ENCODE measurements around the gene HDDC3.

HDDC3 gene

DNA sequence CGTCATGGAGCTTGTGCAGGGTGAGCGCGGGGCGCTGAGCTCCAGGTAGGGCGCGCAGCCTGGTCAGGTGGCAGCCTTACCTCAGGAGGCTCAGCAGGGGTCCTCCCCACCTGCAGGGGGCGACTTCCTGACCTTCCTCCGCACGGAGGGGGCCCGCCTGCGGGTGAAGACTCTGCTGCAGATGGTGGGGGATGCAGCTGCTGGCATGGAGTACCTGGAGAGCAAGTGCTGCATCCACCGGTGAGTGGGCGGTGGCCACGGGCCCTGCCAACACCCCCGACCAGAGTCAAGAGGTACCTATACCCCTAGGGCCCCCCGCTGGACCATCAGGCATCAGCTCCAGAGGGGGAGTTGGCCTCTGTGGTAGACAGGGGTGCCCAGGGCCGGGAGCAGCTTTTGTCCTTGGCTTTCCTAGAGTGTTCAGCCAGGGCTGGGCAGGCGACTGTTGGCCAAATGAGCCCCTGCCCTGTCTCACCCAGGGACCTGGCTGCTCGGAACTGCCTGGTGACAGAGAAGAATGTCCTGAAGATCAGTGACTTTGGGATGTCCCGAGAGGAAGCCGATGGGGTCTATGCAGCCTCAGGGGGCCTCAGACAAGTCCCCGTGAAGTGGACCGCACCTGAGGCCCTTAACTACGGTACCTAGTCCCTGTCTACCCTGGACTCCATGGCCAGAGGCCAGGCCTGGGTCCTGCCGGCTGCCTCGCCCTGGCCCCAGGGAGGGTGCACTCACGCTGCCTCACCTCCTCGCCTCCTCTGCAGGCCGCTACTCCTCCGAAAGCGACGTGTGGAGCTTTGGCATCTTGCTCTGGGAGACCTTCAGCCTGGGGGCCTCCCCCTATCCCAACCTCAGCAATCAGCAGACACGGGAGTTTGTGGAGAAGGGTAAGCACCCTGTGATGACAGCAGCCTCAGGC, 38.9 kb downstream of the HDDC3 start:
- TF ChIP-seq TAF1 (IDR thresholded peaks at IDR 0.05; ENCODE audit: low read depth): no peak
- TF ChIP-seq YY1 (IDR thresholded peaks at IDR 0.05; ENCODE audit: low read depth): no peak
- TF ChIP-seq TCF12 (IDR thresholded peaks at IDR 0.05; ENCODE audit: low read depth): no peak
- no peak for TF ChIP-seq EGR1 (IDR thresholded peaks at IDR 0.05)
- no peak for TF ChIP-seq TEAD4 (IDR thresholded peaks at IDR 0.05)
- no peak for TF ChIP-seq ZBTB7A (IDR thresholded peaks at IDR 0.05; ENCODE audit: low read depth)
- TF ChIP-seq, protein P1, sequence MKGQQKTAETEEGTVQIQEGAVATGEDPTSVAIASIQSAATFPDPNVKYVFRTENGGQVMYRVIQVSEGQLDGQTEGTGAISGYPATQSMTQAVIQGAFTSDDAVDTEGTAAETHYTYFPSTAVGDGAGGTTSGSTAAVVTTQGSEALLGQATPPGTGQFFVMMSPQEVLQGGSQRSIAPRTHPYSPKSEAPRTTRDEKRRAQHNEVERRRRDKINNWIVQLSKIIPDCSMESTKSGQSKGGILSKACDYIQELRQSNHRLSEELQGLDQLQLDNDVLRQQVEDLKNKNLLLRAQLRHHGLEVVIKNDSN (IDR thresholded peaks at IDR 0.05): no peak
- no peak for TF ChIP-seq EP300 (IDR thresholded peaks at IDR 0.05; ENCODE audit: borderline replicate concordance)
- no peak for TF ChIP-seq CEBPB (IDR thresholded peaks at IDR 0.05)
- TF ChIP-seq CREB1 (IDR thresholded peaks at IDR 0.05; ENCODE audit: low read depth): no peak
- TF ChIP-seq, protein P2, sequence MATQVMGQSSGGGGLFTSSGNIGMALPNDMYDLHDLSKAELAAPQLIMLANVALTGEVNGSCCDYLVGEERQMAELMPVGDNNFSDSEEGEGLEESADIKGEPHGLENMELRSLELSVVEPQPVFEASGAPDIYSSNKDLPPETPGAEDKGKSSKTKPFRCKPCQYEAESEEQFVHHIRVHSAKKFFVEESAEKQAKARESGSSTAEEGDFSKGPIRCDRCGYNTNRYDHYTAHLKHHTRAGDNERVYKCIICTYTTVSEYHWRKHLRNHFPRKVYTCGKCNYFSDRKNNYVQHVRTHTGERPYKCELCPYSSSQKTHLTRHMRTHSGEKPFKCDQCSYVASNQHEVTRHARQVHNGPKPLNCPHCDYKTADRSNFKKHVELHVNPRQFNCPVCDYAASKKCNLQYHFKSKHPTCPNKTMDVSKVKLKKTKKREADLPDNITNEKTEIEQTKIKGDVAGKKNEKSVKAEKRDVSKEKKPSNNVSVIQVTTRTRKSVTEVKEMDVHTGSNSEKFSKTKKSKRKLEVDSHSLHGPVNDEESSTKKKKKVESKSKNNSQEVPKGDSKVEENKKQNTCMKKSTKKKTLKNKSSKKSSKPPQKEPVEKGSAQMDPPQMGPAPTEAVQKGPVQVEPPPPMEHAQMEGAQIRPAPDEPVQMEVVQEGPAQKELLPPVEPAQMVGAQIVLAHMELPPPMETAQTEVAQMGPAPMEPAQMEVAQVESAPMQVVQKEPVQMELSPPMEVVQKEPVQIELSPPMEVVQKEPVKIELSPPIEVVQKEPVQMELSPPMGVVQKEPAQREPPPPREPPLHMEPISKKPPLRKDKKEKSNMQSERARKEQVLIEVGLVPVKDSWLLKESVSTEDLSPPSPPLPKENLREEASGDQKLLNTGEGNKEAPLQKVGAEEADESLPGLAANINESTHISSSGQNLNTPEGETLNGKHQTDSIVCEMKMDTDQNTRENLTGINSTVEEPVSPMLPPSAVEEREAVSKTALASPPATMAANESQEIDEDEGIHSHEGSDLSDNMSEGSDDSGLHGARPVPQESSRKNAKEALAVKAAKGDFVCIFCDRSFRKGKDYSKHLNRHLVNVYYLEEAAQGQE (IDR thresholded peaks at IDR 0.05; ENCODE audit: low read depth): no peak
- no peak for TF ChIP-seq FOXM1 (IDR thresholded peaks at IDR 0.05; ENCODE audit: borderline replicate concordance, low read depth)
- TF ChIP-seq, protein P3, sequence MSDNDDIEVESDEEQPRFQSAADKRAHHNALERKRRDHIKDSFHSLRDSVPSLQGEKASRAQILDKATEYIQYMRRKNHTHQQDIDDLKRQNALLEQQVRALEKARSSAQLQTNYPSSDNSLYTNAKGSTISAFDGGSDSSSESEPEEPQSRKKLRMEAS (IDR thresholded peaks at IDR 0.05): no peak

DNA sequence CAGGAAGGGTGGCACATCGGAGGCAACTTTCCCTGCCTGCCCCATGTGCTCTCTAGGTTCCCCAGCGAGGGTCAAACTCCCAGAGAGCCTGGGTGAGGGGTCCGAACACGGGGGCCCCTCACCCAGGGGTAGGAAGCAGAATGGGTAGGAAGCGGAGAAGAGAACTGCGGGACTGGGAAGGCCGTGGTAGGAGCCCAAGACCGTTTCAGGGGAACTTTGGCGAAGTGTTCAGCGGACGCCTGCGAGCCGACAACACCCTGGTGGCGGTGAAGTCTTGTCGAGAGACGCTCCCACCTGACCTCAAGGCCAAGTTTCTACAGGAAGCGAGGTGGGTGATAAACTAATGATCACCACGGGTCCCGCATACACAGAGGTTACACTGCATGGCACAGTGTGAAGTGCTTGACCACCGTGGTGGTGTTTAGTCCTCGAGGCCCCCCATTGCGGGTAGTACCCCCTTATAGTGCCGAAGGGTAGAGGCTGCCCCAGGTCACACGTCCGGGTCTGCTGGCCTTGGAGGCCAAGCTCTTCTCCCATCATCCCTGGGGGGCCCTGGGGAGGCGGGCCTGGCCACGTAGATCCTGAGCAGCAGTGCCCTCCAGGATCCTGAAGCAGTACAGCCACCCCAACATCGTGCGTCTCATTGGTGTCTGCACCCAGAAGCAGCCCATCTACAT, 39.7 kb downstream of the HDDC3 start:
- TF ChIP-seq CREB1 (IDR thresholded peaks at IDR 0.05; ENCODE audit: low read depth) (no peak), NFIC (IDR thresholded peaks at IDR 0.05) (no peak), YY1 (IDR thresholded peaks at IDR 0.05; ENCODE audit: low read depth) (no peak), CEBPB (IDR thresholded peaks at IDR 0.05) (no peak), EP300 (IDR thresholded peaks at IDR 0.05; ENCODE audit: borderline replicate concordance) (no peak), FOXM1 (IDR thresholded peaks at IDR 0.05; ENCODE audit: borderline replicate concordance, low read depth) (no peak), TAF1 (IDR thresholded peaks at IDR 0.05; ENCODE audit: low read depth) (no peak), TEAD4 (IDR thresholded peaks at IDR 0.05) (no peak)
- TF ChIP-seq, protein P3 (IDR thresholded peaks at IDR 0.05): no peak

DNA sequence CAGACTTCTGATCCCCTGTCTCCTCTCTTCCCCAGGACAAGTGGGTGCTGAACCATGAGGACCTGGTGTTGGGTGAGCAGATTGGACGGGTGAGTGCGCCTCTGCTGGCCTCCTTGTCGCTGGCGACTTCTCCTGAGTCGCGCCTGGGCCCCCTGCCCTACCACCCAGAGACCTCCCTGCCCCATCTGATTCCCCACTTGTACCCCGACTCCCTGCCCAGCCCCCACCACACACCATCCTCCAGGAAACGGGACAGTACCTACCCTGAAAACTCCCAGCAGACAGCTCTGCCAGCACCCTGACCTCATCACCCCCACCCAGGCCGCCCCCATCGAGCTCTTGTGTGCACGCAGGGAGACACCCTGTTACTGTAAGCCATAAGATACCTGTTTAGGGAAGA, 40.3 kb downstream of the HDDC3 start:
- no peak for TF ChIP-seq EGR1 (IDR thresholded peaks at IDR 0.05)
- no peak for TF ChIP-seq TEAD4 (IDR thresholded peaks at IDR 0.05)
- TF ChIP-seq CREB1 (IDR thresholded peaks at IDR 0.05; ENCODE audit: low read depth): no peak
- no peak for TF ChIP-seq FOXM1 (IDR thresholded peaks at IDR 0.05; ENCODE audit: borderline replicate concordance, low read depth)
- TF ChIP-seq RAD21 (IDR thresholded peaks at IDR 0.05; ENCODE audit: low read depth): no peak
- no peak for TF ChIP-seq CEBPB (IDR thresholded peaks at IDR 0.05)
- TF ChIP-seq EP300 (IDR thresholded peaks at IDR 0.05; ENCODE audit: borderline replicate concordance): no peak
- TF ChIP-seq, protein P2 (IDR thresholded peaks at IDR 0.05; ENCODE audit: low read depth): no peak
- TF ChIP-seq TAF1 (IDR thresholded peaks at IDR 0.05; ENCODE audit: low read depth): no peak
- TF ChIP-seq, protein P1 (IDR thresholded peaks at IDR 0.05): no peak
- no peak for TF ChIP-seq NFIC (IDR thresholded peaks at IDR 0.05)
- TF ChIP-seq TCF12 (IDR thresholded peaks at IDR 0.05; ENCODE audit: low read depth): no peak
- TF ChIP-seq, protein P3 (IDR thresholded peaks at IDR 0.05): no peak
- no peak for TF ChIP-seq YY1 (IDR thresholded peaks at IDR 0.05; ENCODE audit: low read depth)
- no peak for TF ChIP-seq ZBTB7A (IDR thresholded peaks at IDR 0.05; ENCODE audit: low read depth)

DNA sequence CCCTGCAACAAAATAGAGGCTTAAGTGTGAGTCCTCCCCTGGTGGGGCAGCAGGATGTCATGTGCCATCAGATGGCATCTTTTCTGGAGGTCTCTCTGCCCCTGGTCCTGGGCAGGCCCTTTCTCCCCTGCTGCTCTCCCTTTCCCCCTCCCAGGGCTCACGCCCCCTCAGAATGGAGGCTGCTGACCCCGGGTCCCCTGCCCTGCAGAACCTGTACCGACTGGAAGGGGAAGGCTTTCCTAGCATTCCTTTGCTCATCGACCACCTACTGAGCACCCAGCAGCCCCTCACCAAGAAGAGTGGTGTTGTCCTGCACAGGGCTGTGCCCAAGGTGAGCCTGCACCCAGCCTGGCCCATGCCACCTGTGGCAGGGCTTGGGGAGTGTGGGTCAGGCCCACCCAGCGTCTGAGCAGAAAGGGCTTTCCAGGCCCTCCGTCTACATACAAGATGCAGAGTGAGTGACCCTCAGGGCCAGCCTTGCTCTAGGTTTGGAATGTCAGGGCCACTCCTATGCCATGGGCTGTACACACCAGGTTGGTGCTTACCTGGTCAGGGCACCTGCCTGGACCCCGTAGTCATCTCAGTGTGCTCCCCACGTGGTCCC, 40.9 kb downstream of the HDDC3 start:
- TF ChIP-seq TCF12 (IDR thresholded peaks at IDR 0.05; ENCODE audit: low read depth): no peak
- no peak for TF ChIP-seq FOXM1 (IDR thresholded peaks at IDR 0.05; ENCODE audit: borderline replicate concordance, low read depth)

DNA sequence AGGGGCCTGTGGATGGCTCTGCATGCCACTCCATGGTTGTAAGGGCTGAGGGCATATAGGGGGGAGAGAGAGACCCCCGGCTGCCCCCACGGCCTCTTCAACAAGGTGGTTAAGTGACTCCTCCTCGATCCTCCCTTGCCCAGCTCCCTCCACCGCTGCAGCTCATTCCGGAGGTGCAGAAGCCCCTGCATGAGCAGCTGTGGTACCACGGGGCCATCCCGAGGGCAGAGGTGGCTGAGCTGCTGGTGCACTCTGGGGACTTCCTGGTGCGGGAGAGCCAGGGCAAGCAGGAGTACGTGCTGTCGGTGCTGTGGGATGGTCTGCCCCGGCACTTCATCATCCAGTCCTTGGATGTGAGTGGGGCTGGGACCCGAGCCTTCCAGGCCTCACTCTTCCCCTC, 41.5 kb downstream of the HDDC3 start:
- TF ChIP-seq CREB1 (IDR thresholded peaks at IDR 0.05; ENCODE audit: low read depth) (no peak), EP300 (IDR thresholded peaks at IDR 0.05; ENCODE audit: borderline replicate concordance) (no peak), TEAD4 (IDR thresholded peaks at IDR 0.05) (no peak), YY1 (IDR thresholded peaks at IDR 0.05; ENCODE audit: low read depth) (no peak), TCF12 (IDR thresholded peaks at IDR 0.05; ENCODE audit: low read depth) (no peak), ZBTB7A (IDR thresholded peaks at IDR 0.05; ENCODE audit: low read depth) (no peak), FOXM1 (IDR thresholded peaks at IDR 0.05; ENCODE audit: borderline replicate concordance, low read depth) (no peak), RAD21 (IDR thresholded peaks at IDR 0.05; ENCODE audit: low read depth) (no peak), CEBPB (IDR thresholded peaks at IDR 0.05) (no peak)
- TF ChIP-seq, protein P2 (IDR thresholded peaks at IDR 0.05; ENCODE audit: low read depth): no peak

All from Ishikawa (cell line).